Stimulated activated CD4-positive, alpha-beta T cell treated with anti-CD3 and anti-CD28 coated beads, Interleukin-2, amount 100 ng/mL, for 48 hours (primary cell): ENCODE results near the gene BUB3.

Experiments
- DNase-seq, 2 donors: peaks; one replicate each; pipeline ENCODE4 v3.0.0-alpha.2; 2020

BUB3 gene

GRCh38 chr10:123141791-123142700, 12.2 kb upstream of the BUB3 start:
- no peak for DNase-seq

DNA sequence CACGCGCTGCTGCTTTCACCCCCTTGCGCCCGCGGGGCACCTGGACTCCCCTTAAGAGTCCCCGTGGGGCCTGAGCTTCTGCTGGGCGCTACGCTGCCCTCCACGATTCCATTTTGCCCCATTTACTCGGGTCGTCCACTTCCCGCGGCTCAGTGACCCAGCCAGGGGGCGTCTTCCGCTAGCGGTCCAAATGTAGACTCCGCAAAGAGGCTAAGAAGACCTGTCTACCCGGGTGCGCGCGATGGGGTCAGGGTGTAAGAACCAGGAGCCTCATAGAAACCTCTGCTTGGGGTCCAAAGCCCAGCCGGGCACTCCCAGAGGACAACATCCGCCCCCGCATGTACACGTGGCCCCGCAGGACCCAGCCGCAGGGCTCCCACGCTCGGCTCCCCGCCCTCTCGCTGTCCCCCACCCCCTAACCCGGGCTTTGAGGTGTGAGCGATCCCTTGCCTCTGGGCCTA, 11.5 kb upstream of the BUB3 start:
- DNase-seq: no peak

GRCh38 chr10:123143162-123143824, 10.9 kb upstream of the BUB3 start:
- DNase-seq: no peak

DNA sequence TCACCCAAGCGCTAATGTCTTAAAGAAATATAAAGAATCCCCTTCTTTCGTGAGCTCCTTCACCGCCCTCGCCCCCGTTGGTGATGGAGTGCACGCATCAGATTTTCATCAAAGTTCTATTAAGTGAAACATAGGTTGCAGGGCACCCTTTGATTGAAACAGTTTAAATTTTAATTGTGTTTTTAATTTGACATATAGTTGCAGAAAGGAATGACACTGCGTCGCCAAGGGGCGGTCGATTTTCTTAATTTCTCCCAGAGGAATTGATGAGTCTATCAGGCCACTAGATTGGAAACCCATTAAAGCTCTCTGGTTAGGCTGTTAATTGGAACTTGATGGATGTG, 10.4 kb upstream of the BUB3 start:
- DNase-seq: no peak

DNA sequence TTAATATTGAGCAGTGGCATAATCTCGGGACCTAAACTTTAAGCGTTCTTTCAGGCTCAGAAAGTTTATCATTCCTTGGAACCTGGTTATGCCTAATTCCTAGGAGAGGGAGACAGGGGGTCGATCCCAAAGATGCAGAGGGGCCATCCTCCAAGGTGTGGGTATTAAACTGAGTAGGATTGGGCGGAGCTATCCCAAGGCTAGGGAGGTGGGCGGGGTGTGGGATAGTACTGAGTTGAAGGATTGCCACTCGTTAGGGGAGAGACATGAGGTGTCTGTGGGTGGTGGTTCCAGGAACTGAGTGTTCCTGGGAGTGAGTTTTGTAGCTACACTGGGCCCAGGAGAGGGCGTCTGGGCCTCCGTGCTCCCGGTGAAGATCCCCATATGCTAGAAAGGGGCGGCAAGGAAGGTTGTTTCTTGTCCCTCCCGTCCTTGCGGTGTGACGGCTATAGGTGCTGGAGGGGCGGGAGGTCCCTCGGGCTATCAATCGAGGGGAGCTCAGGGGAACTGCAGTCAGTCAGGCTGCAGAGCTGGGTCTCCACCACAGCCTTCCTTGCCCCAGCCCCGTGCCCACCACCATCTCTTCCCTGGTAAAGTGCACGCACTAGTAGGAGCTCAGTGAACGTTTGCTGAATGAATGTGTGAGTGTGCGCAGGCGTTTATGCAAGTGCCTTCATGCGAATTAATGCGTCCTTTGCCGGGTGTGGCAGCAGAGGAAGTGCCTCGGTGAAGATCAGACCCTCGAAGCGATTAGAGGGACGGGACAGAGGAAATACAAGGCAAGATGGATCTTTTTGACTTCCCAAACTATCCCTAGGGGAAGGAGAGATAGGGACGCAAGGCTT, 9.3 kb upstream of the BUB3 start:
- peak in 1 of 2 donors; percentile 23 for DNase-seq

GRCh38 chr10:123145542-123146012, 8.6 kb upstream of the BUB3 start:
- no peak for DNase-seq

DNA sequence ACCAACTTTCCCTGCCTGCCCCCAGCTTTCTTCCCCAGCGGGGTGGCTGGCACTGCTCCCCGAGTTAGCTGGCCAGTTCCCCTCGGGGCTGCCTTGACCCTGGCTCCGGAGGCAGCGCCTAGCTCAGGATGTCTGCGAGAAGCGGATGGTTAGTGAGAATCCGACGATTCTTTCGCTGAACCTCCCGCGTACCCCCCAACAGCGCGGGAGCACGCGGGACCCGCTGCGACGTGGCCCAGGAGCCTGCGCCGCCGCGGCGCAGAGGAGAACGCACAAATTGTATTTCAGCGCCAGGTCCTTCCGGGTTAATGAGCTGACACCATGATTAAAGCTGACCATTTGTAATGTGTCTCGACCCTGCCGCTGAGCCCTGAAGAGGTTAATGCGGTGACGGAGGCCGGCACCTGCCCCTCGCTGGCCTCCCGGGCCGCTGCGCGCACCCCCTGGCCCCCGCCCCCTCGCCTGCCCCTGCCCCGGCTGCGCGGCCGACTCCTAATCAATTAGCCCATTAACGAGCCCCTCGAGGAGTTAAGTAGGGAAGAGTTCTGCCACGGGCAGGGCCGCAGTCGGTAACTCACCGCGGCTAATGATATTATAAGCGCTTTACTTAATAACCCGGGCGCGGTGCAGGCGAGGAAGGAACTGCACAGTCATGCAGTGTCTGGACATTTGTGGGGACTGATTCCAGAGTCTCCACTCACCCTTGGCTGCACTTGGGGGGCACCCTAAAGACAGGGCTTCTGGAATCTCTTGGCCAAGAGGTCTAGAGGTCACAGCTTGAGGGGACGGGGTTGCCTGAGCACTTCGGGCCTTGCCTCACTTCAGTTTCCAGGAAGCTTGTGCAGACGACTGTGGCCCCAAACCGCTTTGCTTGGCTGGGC, 7.9 kb upstream of the BUB3 start:
- DNase-seq: no peak

- DNase-seq: no peak
Measured at GRCh38 chr10:123146894-123147634, 7.1 kb upstream of the BUB3 start.

DNA sequence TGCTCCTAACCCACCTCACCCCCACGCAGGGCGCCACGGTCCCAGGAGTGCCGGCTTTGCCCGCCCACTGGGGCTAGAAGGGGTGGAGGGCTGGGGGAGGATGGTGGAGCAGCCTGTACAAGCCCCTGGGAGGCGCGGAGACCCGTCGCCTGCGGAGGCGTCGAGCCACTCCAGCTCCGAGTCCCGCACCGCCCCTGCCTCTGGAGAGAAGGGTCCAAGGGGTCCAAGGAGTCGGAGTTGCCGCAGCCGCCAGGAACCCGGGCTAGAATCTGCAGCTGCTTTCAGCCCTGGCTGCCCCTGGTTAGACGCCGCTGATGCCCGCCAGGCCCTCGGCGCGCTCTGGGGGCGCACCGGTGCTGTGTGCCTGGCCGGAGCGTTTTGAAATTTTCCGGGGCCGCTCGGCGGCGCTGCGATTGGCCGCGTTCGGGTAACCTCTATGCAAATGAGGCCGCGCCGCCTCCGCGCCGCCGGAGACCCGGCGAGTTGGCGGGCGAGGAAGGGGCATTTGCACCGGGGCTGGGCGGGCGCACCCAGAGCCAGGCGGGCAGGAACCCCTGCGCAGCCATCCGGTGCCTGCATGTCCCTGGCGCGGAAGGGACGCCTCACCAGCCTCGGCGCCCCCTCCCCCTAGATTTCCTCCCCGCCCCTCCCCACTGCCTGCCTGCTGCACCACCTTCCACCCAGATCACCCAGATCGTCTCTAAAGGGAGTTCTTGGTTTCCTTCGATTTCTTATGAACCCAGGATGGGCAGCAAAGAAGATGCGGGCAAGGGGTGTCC, 6.4 kb upstream of the BUB3 start, which contains the start of gene HMX2:
Gene HMX2 (plus strand): TSS at position 502 of the 779 bp plus-strand sequence. CDS start 243 bp downstream, at position 745.
- DNase-seq: peak in 1 of 2 donors; percentile 43

- DNase-seq: no peak
Measured at GRCh38 chr10:123148414-123149161, 5.6 kb upstream of the BUB3 start.

- DNase-seq: no peak
Measured at GRCh38 chr10:123149162-123149567, 5.0 kb upstream of the BUB3 start.

GRCh38 chr10:123149568-123150270, 4.5 kb upstream of the BUB3 start:
- peak in 1 of 2 donors; percentile 51 for DNase-seq

DNA sequence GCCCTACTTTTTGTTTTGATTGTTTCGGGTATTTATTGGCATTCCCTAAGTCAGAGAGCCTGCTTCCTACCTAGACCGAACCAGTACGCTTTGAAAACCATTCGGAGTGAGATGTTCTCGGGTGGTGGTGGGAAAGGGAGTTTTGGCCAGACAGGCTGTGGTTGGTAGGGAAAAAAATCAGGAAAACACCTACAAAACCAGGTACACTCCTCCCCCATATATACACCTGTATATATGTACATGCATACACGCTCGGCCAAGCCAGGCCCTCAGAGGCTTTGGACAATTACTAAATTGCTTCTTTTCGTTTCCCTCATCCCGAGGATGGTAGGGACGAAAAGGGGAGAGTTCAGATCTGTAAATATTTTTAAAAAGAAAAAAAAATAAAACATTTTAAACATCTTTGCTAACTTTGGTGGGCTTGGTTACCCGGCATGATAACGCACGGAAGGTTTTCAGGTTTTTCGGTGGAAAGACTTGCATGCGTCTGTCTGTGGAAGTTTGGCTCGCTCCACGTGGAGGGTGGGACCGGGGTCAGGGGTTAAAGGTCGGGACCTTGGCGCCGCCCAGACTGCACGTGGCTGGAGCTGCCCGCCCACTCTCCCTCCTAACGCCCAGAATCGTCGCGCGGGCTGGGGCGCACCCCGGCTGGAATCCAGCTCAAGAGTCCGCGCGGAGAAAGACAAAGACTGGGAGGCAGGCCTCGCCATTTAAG, 3.8 kb upstream of the BUB3 start:
- no peak for DNase-seq

GRCh38 chr10:123150986-123151736, 3.0 kb upstream of the BUB3 start:
- peak in 1 of 2 donors; percentile 36 for DNase-seq

- DNase-seq: no peak
Measured at GRCh38 chr10:123151737-123152135, 2.5 kb upstream of the BUB3 start.

DNA sequence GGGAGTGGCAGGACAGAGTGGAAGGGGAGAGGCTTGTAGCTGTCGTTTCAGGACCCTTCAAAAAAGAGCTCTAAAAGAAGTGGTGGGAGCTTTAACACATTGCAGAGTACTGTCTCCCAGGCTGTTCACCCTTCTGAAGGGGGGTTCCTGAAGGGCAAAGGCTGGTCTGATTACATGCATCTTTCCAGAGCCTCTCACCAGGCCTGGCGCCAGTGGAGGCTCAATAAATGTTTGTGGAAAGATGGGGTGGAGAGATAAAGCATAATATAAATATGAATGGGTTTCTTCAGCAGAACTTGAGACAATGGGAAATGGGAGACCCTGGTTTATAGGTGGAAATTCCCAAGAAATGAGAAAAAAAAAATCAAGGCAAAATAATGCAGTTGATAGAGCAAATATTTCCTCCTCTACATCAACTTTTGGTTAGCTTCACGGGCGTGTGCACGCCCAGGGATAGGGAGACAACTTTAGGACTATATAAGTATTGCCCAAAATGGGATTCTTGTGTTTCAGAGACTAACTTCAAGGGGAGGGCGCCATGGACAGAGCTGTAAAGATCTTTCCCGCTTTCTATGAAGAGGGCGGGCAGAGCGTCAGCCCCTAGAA, 613 bp upstream of the BUB3 start:
- DNase-seq: no peak
